AG04450 (cell line): ENCODE measurements around the gene CSNK1D. TPM values are rescaled to one million over a fixed set of nuclear protein-coding genes. Genes with fewer than 3 reads are reported as not detected.
A peak's percentile ranks its signal among the peaks of the same experiment; 100 is the strongest.

ENCODE experiments used
- CTCF ChIA-PET: fragments of 300-600, 350-600 bp; formaldehyde crosslinking; extraction: SDS; loops from one replicate; lab custom pipeline; 2022; ENCODE audit warnings: antibody characterized with exemption, inconsistent platforms; lab: Charles Lee
- POLR2A ChIA-PET: fragments of 350-600 bp; formaldehyde crosslinking; extraction: SDS; loops from one replicate; lab custom pipeline; 2021; ENCODE audit warnings: antibody characterized with exemption, inconsistent platforms; lab: Yijun Ruan, JAX
- DNase-seq: peaks from one replicate; pipeline ENCODE4 v3.0.0-alpha.2; 2011; ENCODE audit warnings: low read depth, low spot score
- H3K27ac ChIP-seq: one replicate; pipeline ENCODE4 v1.5.1; 2012; ENCODE audit warnings: low read depth, low read length, control low read depth
- H3K27me3 ChIP-seq: one replicate; pipeline ENCODE4 v1.6.0; 2012; ENCODE audit warnings: low read length; ENCODE audit not compliant: control insufficient read depth, insufficient read depth
- H3K4me3 ChIP-seq: 2 replicates; pipeline ENCODE4 v1.5.1; 2011; ENCODE audit warnings: mild to moderate bottlenecking, low read depth, low read length, control low read depth
- H3K9me3 ChIP-seq: 2 replicates; pipeline ENCODE4 v1.5.1; 2012; ENCODE audit warnings: low read length; ENCODE audit not compliant: control insufficient read depth, insufficient read depth
- polyA plus RNA-seq: library from polyadenylated mRNA; depleted of rRNA; stranded (reverse); fragments of >200 nt; gene quantifications from 2 replicates; pipeline ENCODE4 v1.2.3, GENCODE V29; 2011
- TF ChIP-seq, protein P1 (sequence below): IDR thresholded peaks from 2 replicates; pipeline ENCODE4 v1.5.1; 2011; ENCODE audit warnings: low read depth, low read length, control low read depth, inconsistent platforms

Gene CSNK1D
- polyA plus RNA-seq, 1 experiment: 74.4 TPM

DNA sequence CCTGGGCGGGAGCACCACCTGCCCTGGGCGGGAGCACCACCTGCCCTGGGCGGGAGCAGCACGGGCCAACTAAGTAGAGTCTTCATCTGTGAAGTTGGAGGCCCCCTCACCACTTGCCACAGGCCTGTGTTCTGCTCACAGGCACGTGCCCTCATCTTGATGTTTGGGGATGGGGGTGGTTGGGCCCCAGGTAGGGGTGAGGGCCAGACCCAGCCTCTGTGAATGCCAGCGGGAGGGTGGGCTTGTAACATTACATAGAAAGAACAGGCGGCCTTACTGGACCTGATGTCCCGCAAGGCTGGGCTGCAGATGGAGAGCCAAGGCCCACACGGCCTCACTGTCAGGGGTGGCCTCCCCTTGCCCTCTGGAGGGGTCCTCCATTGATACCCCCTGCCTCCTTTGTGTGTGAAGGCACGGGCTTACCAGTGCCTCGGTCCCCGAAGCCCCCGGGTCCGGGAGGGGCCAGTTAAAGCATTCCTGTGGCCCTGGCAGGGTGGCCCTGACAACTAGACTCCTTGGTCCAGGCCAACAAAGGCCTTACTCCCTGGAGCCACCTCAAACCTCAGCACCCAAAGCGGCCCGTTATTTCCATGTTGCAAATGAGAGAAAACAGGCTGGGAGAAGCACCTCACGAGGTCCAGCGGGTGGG lies 45.7 kb downstream of the CSNK1D start:
- DNase-seq: no peak
- TF ChIP-seq, protein P1, sequence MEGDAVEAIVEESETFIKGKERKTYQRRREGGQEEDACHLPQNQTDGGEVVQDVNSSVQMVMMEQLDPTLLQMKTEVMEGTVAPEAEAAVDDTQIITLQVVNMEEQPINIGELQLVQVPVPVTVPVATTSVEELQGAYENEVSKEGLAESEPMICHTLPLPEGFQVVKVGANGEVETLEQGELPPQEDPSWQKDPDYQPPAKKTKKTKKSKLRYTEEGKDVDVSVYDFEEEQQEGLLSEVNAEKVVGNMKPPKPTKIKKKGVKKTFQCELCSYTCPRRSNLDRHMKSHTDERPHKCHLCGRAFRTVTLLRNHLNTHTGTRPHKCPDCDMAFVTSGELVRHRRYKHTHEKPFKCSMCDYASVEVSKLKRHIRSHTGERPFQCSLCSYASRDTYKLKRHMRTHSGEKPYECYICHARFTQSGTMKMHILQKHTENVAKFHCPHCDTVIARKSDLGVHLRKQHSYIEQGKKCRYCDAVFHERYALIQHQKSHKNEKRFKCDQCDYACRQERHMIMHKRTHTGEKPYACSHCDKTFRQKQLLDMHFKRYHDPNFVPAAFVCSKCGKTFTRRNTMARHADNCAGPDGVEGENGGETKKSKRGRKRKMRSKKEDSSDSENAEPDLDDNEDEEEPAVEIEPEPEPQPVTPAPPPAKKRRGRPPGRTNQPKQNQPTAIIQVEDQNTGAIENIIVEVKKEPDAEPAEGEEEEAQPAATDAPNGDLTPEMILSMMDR: no peak
- peak overlapping the region; percentile 39 for H3K27ac ChIP-seq
- ChIA-PET CTCF (interaction anchor here (1.7 kb wide), 1 partner anchor 9 kb away, joined by 4 read pairs; no protein-coding TSS in a partner anchor), POLR2A (no interaction called here)
- H3K9me3 ChIP-seq: no peaks in the 10 kb centered on the region; the same call in 1 of the 2 replicates
- H3K4me3 ChIP-seq: peak overlapping the region; percentile 76
- H3K27me3 ChIP-seq: no peaks in the 10 kb centered on the region

DNA sequence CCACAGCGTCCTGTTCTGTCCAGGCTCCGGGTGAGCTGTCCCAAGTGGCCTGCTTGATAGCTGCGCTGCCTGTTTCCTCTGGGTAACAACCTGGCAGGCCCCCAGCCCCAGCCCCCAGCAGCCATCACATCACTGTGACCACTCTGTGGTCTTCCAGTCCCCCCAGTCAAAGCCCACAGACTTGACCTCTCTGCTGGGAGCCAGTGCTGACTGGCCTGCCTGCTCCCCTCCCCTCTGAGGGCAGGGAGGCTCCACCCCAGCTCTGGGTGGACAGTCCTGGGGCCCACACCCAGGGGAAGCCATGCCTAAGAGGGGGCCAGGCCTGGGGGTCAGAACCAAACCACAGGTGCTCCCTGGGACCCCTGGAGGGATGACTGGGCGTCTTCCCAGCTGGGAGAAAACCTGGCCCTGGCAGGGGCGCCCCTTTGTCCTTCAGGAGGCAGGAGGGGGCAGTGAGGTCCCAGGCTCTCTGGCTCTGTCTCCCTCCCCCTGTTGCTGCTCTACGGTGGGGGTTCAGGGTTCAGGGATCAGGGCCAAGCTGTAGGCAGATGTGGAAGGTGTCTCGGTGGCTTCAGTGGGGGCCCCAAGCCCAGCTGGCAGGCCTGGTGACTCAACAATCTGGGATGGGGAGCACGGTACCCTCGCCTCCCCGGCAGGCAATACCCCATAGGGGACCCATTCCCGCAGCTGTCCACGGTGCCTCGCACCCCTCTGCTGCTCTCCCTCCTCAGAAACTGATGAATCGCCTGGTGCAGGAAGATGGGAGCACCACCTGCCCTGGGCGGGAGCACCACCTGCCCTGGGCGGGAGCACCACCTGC lies 46.5 kb downstream of the CSNK1D start:
- POLR2A ChIA-PET: no interaction called here
- no peak overlapping the region for H3K27ac ChIP-seq
- TF ChIP-seq, protein P1: no peak
- H3K9me3 ChIP-seq: no peaks in the 10 kb centered on the region; the same call in 1 of the 2 replicates
- no peak overlapping the region for H3K4me3 ChIP-seq
- CTCF ChIA-PET: interaction anchor here (1.7 kb wide), 1 partner anchor 9 kb away, joined by 4 read pairs; no protein-coding TSS in a partner anchor
- H3K27me3 ChIP-seq: no peaks in the 10 kb centered on the region
- no peak for DNase-seq

DNA sequence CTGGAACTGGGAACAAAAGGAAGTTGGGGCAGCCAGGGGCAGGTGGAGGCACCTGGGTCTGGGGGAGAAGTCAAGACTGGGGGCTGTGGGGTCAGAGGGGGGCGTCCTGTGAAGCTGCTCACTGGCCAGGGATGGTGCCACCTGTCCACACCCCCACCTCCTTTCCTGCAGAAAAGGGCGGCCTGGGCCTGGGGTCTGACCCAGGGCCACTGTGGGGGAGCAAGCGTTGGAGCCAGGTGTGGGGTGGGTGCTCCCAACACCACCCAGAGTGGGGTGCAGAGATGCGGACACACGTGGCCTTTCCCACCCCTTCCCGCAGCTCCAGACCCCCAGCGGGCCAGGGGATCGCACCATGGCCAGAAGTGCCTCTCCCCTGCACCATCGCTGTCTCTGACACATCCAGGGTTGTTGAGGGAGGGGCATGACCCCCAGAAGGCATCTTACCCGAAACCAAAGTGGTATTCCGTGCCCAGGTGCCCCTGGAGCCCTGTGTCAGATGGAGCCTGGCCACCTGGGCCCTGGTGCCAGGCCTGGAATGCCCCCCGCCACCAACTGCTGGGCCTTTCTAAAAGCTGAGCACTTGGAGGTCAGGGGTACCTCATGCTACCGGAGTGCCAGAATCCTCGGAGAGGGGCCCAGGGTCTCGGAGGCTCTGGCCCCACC lies 47.2 kb downstream of the CSNK1D start:
- CTCF ChIA-PET: interaction anchor here (1.7 kb wide), 1 partner anchor 10 kb away, joined by 4 read pairs; no protein-coding TSS in a partner anchor
- Histone ChIP-seq H3K27ac (no peak overlapping the region), H3K4me3 (no peak overlapping the region), H3K27me3 (no peaks in the 10 kb centered on the region), H3K9me3 (no peaks in the 10 kb centered on the region; the same call in 1 of the 2 replicates)
- TF ChIP-seq, protein P1: no peak
- POLR2A ChIA-PET: no interaction called here
- DNase-seq: no peak

DNA sequence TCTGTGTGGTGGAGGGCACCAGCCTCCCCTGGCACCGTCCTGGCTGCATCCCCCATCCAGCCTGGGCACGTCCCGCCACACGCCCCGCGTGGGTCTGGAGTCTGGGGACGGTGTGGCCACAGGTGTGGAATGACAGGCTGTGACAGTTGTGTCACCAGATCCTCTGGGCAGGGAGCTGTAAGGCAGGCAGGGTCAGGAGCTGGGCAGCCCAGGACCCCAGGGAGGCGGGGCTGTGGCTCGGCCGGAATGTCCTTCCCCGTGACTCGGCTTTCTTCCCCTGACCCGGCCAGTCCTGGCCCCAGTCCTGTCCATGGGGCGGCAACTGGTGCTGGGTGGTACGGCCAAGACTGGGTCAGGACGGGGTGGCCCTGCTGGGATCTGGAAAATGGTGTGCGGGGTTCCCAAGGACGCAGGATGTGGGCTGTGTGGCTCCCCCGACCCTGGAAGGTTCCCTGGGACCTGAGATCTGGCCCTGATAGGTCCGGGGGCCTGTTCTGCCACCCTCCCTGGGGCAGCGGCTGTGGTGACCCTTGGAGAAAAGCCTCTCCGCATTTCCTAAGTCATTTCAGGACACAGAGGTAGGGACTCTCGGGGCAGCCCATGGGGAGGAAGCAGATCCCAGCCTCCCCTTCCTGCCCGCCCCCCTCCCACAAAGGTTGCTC lies 48.0 kb downstream of the CSNK1D start:
- TF ChIP-seq, protein P1: no peak
- Histone ChIP-seq H3K4me3 (no peak overlapping the region), H3K9me3 (no peaks in the 10 kb centered on the region; the same call in 1 of the 2 replicates), H3K27me3 (no peaks in the 10 kb centered on the region), H3K27ac (no peak overlapping the region)
- ChIA-PET CTCF (no interaction called here), POLR2A (no interaction called here)
- DNase-seq: no peak
